CD14-positive monocyte (primary cell): Measurements from ENCODE around the gene TBC1D22A. TPM values are rescaled to one million over a fixed set of nuclear protein-coding genes. Genes with fewer than 3 reads are reported as not detected.

ENCODE experiments used
- DNase-seq, 3 donors: peaks; one replicate each; pipeline ENCODE4 v3.0.0-alpha.2; 2011 to 2022
- H2AFZ ChIP-seq: 2 replicates; pipeline ENCODE4 v1.6.0; 2012; ENCODE audit warnings: mild to moderate bottlenecking, low read depth, low read length, inconsistent platforms; ENCODE audit not compliant: insufficient read depth, poor library complexity, severe bottlenecking
- H3K27ac ChIP-seq, 2 donors: 1 replicate in 1 of 2; 2 replicates in 1 of 2; pipeline ENCODE4 v1.5.1; 2012 to 2013; ENCODE audit warnings: low read length in 2 of 2, control low read depth in 1 of 2, inconsistent platforms in 1 of 2, low read depth in 1 of 2, mild to moderate bottlenecking in 1 of 2
- H3K27me3 ChIP-seq, 2 donors: one replicate each; pipeline versions ENCODE4 v1.6.0 to v1.6.1; 2011 to 2013; ENCODE audit warnings: low read length in 2 of 2; ENCODE audit not compliant: control insufficient read depth in 2 of 2, insufficient read depth in 2 of 2
- H3K36me3 ChIP-seq, 2 donors: replicated peaks in 1 of 2; 1 replicate in 1 of 2; 2 replicates in 1 of 2; pipeline versions ENCODE4 v1.5.1 to v1.6.1; 2012 to 2013; ENCODE audit warnings: low read length in 2 of 2, control low read depth in 1 of 2, inconsistent platforms in 1 of 2, mild to moderate bottlenecking in 1 of 2; ENCODE audit not compliant: insufficient read depth in 2 of 2, control insufficient read depth in 1 of 2
- H3K4me1 ChIP-seq, 2 donors: 1 replicate in 1 of 2; 2 replicates in 1 of 2; pipeline versions ENCODE4 v1.5.1 to v1.6.1; 2012 to 2013; ENCODE audit warnings: low read length in 2 of 2, control low read depth in 1 of 2, inconsistent platforms in 1 of 2, mild to moderate bottlenecking in 1 of 2, moderate library complexity in 1 of 2; ENCODE audit not compliant: insufficient read depth in 2 of 2, control insufficient read depth in 1 of 2
- H3K4me2 ChIP-seq: replicated peaks from 2 replicates; pipeline ENCODE3; 2012; ENCODE audit warnings: low read length, moderate library complexity, mild to moderate bottlenecking; ENCODE audit not compliant: poor library complexity, severe bottlenecking; ENCODE audit errors: extremely low read depth
- H3K4me3 ChIP-seq, 3 experiments: fragments of 200-600 bp in 1 of 3; sonication (generic) in 1 of 3; replicated peaks in 1 of 3; 1 replicate in 2 of 3; 2 replicates in 1 of 3; pipeline ENCODE4 v1.5.1; 2011 to 2013; ENCODE audit warnings: low read length in 3 of 3, mild to moderate bottlenecking in 3 of 3, control low read depth in 2 of 3, low read depth in 2 of 3, inconsistent platforms in 1 of 3, moderate library complexity in 1 of 3
- H3K79me2 ChIP-seq: 2 replicates; pipeline ENCODE4 v1.6.0; 2012; ENCODE audit warnings: mild to moderate bottlenecking, control low read depth, inconsistent platforms, low read length, moderate library complexity; ENCODE audit not compliant: insufficient read depth
- H3K9ac ChIP-seq: 2 replicates; pipeline ENCODE4 v1.6.0; 2017; ENCODE audit warnings: low read length, mild to moderate bottlenecking; ENCODE audit not compliant: insufficient read depth, poor library complexity, severe bottlenecking
- H3K9me3 ChIP-seq, 2 donors: replicated peaks in 1 of 2; 1 replicate in 1 of 2; 2 replicates in 1 of 2; pipeline versions ENCODE4 v1.5.1 to v1.6.1; 2012 to 2013; ENCODE audit warnings: low read length in 2 of 2, control low read depth in 1 of 2; ENCODE audit not compliant: control insufficient read depth in 1 of 2, insufficient read depth in 1 of 2
- H4K20me1 ChIP-seq: 2 replicates; pipeline ENCODE4 v1.6.0; 2012; ENCODE audit warnings: mild to moderate bottlenecking, low read length, control low read depth, moderate library complexity; ENCODE audit not compliant: insufficient read depth
- H3K27ac Mint-ChIP-seq, 7 donors: one replicate each; pipeline ENCODE4 v1.8.0; 2020; ENCODE audit warnings: mild to moderate bottlenecking in 7 of 7, mixed read lengths in 7 of 7, moderate library complexity in 6 of 7, inconsistent platforms in 2 of 7
- H3K27me3 Mint-ChIP-seq, 3 donors: one replicate each; pipeline ENCODE4 v1.8.0; 2021 to 2022; ENCODE audit warnings: low read depth in 3 of 3, mild to moderate bottlenecking in 3 of 3, mixed read lengths in 3 of 3, moderate library complexity in 3 of 3, inconsistent platforms in 1 of 3
- H3K36me3 Mint-ChIP-seq, 2 donors: one replicate each; pipeline ENCODE4 v1.8.0; 2020; ENCODE audit warnings: mixed read lengths in 2 of 2, inconsistent platforms in 1 of 2, mild to moderate bottlenecking in 1 of 2
- H3K4me1 Mint-ChIP-seq: one replicate; pipeline ENCODE4 v1.8.0; 2020; ENCODE audit warnings: mild to moderate bottlenecking, mixed read lengths
- H3K4me3 Mint-ChIP-seq, 2 donors: one replicate each; pipeline ENCODE4 v1.8.0; 2020; ENCODE audit warnings: mild to moderate bottlenecking in 2 of 2, mixed read lengths in 2 of 2, moderate library complexity in 1 of 2
- H3K9me3 Mint-ChIP-seq, 7 donors: one replicate each; pipeline ENCODE4 v1.8.0; 2020 to 2022; ENCODE audit warnings: mixed read lengths in 7 of 7, mild to moderate bottlenecking in 6 of 7, moderate library complexity in 6 of 7, inconsistent platforms in 2 of 7
- CTCF ChIP-seq: fragments of 200-600 bp; IDR thresholded peaks from one replicate; pipeline ENCODE4 v1.8.0; 2022; ENCODE audit warnings: antibody characterized with exemption, mild to moderate bottlenecking
- WGBS: methylation state at CpG from one replicate; pipeline ENCODE4 v1.1.5; 2013; ENCODE audit warnings: missing lambda C conversion rate; ENCODE audit not compliant: insufficient coverage; 5-methylcytosine and 5-hydroxymethylcytosine counted together
- intact Hi-C, 2 donors: fragments of 100-400 bp; cut with micrococcal nuclease; formaldehyde crosslinking; loops; one replicate each; pipeline versions ENCODE4 v1.15.0 to v1.15.1; 2023
- polyA plus RNA-seq, 3 donors: library from polyadenylated mRNA; depleted of rRNA in 1 of 3; unstranded in 2 of 3; stranded (reverse) in 1 of 3; fragments of 300-500 nt in 2 of 3; fragments of >200 nt in 1 of 3; fragmentation: Illumina TruSeq in 2 of 3; gene quantifications; 1 replicate in 2 of 3; 2 replicates in 1 of 3; pipeline ENCODE4 v1.2.3, GENCODE V29; 2012 to 2021

TBC1D22A gene
- polyA plus RNA-seq, 3 donors = 25.9 to 36.2 (median 29.5) TPM

- Mint-ChIP-seq H3K4me3 (no peak overlapping the region), H3K4me1 (peaks cover 9% of the 10 kb centered on the region), H3K27me3 (peaks cover 0 to 1% (median 0%) of the 10 kb centered on the region in 3 donors), H3K27ac (no peak overlapping the region), H3K36me3 (peaks cover 27 to 37% of the 10 kb centered on the region in 2 donors), H3K9me3 (peaks cover 0 to 14% (median 9%) of the 10 kb centered on the region in 7 donors)
- no peak for TF ChIP-seq CTCF
- Histone ChIP-seq H3K9me3 (peaks cover 2 to 17% of the 10 kb centered on the region in 2 donors), H2AFZ (no peak overlapping the region), H4K20me1 (peaks cover 71% of the 10 kb centered on the region), H3K36me3 (peaks cover 2 to 7% of the 10 kb centered on the region in 2 donors), H3K4me1 (no peaks in the 10 kb centered on the region), H3K79me2 (peaks cover 6% of the 10 kb centered on the region), H3K4me2 (no peak overlapping the region), H3K27ac (no peak overlapping the region), H3K4me3 (no peak overlapping the region), H3K27me3 (no peaks in the 10 kb centered on the region), H3K9ac (no peak overlapping the region)
- WGBS = 98% methylated on average over 14 of the region's 14 CpGs
- DNase-seq = no peak
- intact Hi-C loops = no loop called here
These were observed 306.8 kb downstream of the TBC1D22A start for GRCh38 chr22:47069270-47069669.

- Histone ChIP-seq H3K36me3 (peaks cover 2 to 12% of the 10 kb centered on the region in 2 donors), H3K27me3 (no peaks in the 10 kb centered on the region), H4K20me1 (peaks cover 63% of the 10 kb centered on the region), H3K27ac (no peak overlapping the region), H3K9me3 (peaks cover 21 to 29% of the 10 kb centered on the region in 2 donors), H3K79me2 (peaks cover 6% of the 10 kb centered on the region), H3K4me2 (no peak overlapping the region), H3K4me1 (no peaks in the 10 kb centered on the region), H3K9ac (no peak overlapping the region), H2AFZ (no peak overlapping the region), H3K4me3 (no peak overlapping the region)
- Mint-ChIP-seq H3K36me3 (peaks cover 21 to 36% of the 10 kb centered on the region in 2 donors), H3K9me3 (peaks cover 12 to 30% (median 27%) of the 10 kb centered on the region in 7 donors), H3K4me1 (peaks cover 9% of the 10 kb centered on the region), H3K27me3 (peaks cover 0 to 1% (median 0%) of the 10 kb centered on the region in 3 donors), H3K27ac (peak overlapping the region in 1 of 7 donors; percentile 50), H3K4me3 (no peak overlapping the region)
- intact Hi-C loops = no loop called here
- DNase-seq = no peak
- WGBS = 33% methylated on average over 6 of the region's 11 CpGs
- TF ChIP-seq CTCF = no peak
These were observed 308.8 kb downstream of the TBC1D22A start for GRCh38 chr22:47071078-47071806.
